ENCODE measurements around the gene ST7L.

- TF ChIP-seq YY1 (IDR thresholded peaks at IDR 0.05; ENCODE audit: insufficient read depth, insufficient read length) (no peak), ZNF274 (IDR thresholded peaks at IDR 0.05; ENCODE audit: low read depth, low read length) (no peak)
Measured at GRCh38 chr1:112516141-112516540, 102.8 kb downstream of the ST7L start.

Data from NT2/D1 (cell line).